Measurements from ENCODE around the gene IL3RA. TPM values are rescaled to one million over a fixed set of nuclear protein-coding genes. Genes with fewer than 3 reads are reported as not detected.

IL3RA gene
- total RNA-seq, 1 donor from 2014 or later, result 6.9 TPM

DNA sequence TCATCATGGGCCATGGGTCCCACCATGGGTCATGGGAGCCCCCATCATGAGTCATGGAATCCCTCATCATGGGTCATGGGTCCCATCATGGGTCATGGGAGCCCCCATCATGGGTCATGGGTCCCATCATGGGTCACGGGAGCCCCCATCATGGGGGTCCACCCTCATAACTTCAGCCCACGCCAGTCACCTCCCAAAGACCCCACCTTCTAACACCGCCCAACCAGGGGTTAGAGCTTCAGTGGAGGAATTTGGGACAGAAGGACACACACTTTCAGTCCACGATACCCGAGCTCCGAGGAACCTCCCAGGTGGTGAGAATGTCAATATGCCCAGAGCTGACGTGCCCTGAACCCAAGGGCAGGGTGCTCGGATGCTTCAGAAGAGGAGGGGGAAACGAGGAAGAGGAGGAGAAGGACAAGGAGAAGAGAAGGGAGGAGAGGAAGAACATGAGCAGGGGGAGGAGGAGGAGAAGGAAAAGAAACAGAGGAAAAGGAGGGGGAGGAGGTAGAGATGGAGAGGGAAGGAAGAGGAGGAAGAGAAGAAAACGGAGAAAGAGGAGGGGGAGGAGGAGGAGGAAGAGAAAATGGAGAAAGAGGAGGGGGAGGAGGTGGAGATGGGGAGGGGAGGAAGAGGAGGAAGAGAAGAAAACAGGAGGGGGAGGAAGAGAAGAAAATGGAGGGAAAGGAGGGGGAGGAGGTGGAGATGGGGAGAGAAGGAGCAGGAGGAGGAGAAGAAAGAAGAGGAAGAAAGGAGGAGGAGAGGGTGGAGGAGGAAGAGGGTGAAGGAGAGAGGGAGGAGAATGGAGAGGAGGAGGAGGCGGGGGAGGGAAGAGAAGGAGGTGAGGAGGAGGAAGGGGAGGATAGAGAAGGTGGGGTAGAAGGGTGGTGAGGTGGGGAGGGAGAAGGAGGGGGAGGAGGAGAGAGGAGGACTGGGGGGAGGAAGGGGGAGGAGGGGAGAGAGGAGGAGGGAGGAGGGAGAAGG, 17.7 kb downstream of the IL3RA start:
- Histone ChIP-seq H3K27ac (replicated peaks) (no peak overlapping the region), H3K27me3 (ENCODE audit: low read depth) (no peaks in the 10 kb centered on the region), H3K4me1 (no peaks in the 10 kb centered on the region), H3K9me3 (replicated peaks) (peaks cover 12% of the 10 kb centered on the region), H3K4me3 (no peak overlapping the region), H3K36me3 (peaks cover 32% of the 10 kb centered on the region)
- DNase-seq, result no peak
- TF ChIP-seq, protein P1, sequence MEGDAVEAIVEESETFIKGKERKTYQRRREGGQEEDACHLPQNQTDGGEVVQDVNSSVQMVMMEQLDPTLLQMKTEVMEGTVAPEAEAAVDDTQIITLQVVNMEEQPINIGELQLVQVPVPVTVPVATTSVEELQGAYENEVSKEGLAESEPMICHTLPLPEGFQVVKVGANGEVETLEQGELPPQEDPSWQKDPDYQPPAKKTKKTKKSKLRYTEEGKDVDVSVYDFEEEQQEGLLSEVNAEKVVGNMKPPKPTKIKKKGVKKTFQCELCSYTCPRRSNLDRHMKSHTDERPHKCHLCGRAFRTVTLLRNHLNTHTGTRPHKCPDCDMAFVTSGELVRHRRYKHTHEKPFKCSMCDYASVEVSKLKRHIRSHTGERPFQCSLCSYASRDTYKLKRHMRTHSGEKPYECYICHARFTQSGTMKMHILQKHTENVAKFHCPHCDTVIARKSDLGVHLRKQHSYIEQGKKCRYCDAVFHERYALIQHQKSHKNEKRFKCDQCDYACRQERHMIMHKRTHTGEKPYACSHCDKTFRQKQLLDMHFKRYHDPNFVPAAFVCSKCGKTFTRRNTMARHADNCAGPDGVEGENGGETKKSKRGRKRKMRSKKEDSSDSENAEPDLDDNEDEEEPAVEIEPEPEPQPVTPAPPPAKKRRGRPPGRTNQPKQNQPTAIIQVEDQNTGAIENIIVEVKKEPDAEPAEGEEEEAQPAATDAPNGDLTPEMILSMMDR (IDR thresholded peaks at IDR 0.05; ENCODE audit: borderline replicate concordance), result no peak
- intact Hi-C loops (cut with micrococcal nuclease), result no loop called here

DNA sequence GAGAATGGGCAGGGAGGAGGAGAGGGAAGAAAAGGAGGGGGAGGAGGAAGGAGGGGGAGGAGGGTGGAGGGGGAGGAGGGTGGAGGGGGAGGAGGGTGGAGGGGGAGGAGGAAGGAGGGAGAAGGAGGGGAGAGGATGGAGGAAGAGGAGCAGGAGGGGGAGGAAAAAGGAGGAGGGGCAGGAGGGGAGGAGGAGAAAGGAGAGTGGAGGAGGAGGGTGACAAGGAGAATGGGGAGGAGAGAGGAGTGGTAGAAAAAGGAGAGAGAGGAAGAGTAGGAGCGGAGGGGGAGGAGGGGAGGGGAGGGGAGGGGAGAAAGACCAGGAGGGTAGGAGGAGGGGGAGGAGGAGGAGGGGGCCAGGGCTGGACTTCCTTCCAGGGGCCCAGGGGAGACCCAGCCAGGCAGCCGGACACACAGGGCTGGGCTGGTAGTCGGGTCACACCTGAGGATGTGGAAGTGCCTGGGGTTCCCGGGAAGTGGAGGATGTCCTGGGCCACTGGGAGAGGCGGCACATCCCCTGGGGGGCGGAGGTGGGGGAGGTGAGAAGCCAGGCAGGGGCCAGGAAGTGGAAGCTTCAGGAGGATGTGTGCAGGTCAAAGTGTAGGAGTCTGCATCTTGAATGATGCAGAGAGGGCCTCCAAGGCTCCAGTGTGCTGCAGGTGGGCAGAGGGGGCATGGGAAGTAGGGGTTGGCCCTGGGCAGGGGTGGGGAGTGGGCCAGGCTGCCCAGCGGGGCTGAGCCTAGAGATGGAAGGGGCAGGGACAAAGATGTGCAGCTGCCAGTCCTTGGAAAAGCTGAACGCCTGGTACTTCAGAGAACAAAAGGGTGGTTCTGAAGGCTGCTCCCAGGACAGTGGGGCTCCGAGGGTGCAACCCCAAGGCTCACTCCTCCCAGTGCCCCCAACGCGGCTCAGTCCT, 18.8 kb downstream of the IL3RA start:
- intact Hi-C loops (cut with micrococcal nuclease), result no loop called here
- no peak overlapping the region for H3K4me3 ChIP-seq
- no peaks in the 10 kb centered on the region for H3K27me3 ChIP-seq (ENCODE audit: low read depth)
- TF ChIP-seq, protein P1 (IDR thresholded peaks at IDR 0.05; ENCODE audit: borderline replicate concordance), result no peak
- H3K9me3 ChIP-seq (replicated peaks), result peaks cover 12% of the 10 kb centered on the region
- H3K36me3 ChIP-seq, result peaks cover 37% of the 10 kb centered on the region
- H3K27ac ChIP-seq (replicated peaks), result peak overlapping the region; percentile 28
- H3K4me1 ChIP-seq, result no peaks in the 10 kb centered on the region
- no peak for DNase-seq

DNA sequence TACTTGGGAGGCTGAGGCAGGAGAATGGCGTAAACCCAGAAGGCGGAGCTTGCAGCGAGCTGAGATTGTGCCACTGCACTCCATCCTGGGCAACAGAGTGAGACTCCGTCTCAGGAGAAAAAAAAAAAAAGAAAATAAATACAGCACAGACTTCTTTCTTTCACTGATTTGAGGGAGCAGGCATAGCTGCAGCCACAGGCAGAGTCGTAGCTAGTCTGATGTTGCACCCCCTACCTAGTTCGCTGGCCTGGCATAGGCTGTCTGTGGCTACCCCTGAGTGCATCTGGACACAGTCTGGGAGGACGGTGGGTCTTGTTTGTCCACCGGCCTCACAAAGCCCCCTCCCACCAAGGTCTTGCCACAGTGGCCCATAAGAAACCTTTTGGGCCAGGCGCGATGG, 21.4 kb downstream of the IL3RA start:
- Histone ChIP-seq H3K36me3 (peaks cover 44% of the 10 kb centered on the region), H3K9me3 (replicated peaks) (peaks cover 12% of the 10 kb centered on the region), H3K27me3 (ENCODE audit: low read depth) (no peaks in the 10 kb centered on the region), H3K27ac (replicated peaks) (no peak overlapping the region), H3K4me3 (no peak overlapping the region), H3K4me1 (no peaks in the 10 kb centered on the region)
- TF ChIP-seq, protein P1 (IDR thresholded peaks at IDR 0.05; ENCODE audit: borderline replicate concordance), result no peak
- intact Hi-C loops (cut with micrococcal nuclease), result no loop called here
- no peak for DNase-seq

DNA sequence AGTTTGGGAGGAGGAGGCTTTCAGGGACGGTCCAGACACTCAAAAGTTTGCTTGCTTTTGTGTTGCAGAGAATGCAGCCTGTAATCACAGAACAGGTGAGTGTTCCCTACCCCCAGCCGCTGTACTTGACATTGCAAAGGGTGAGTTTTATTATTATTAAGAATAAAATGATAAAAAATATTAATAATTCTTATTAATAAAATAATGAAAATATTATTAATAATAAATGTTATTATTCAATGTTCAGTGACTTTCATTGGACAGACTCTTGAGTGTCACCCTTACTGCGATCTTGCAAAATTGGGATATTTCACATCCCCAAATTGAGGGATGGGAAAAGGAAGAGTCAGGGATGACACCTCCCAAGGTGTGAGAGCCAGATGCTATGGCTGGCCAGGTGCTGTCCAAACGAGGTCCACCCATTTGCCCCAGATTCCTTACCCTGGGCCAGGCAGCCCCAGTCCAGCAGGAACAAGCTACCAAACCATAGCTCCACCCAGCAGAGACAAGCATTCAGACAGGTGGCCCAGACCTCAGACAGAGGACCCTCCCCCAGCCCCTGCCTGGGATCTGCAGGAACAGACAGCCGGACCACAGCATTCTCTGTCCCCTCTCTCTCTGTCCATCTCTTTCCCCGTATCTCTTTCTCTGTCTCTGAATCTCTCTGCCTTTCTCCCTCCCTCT, 22.4 kb downstream of the IL3RA start:
- H3K9me3 ChIP-seq (replicated peaks), result peaks cover 12% of the 10 kb centered on the region
- intact Hi-C loops (cut with micrococcal nuclease), result no loop called here
- no peaks in the 10 kb centered on the region for H3K4me1 ChIP-seq
- H3K36me3 ChIP-seq, result peaks cover 53% of the 10 kb centered on the region
- no peak for DNase-seq
- no peak overlapping the region for H3K4me3 ChIP-seq
- no peaks in the 10 kb centered on the region for H3K27me3 ChIP-seq (ENCODE audit: low read depth)
- TF ChIP-seq, protein P1 (IDR thresholded peaks at IDR 0.05; ENCODE audit: borderline replicate concordance), result no peak
- no peak overlapping the region for H3K27ac ChIP-seq (replicated peaks)

DNA sequence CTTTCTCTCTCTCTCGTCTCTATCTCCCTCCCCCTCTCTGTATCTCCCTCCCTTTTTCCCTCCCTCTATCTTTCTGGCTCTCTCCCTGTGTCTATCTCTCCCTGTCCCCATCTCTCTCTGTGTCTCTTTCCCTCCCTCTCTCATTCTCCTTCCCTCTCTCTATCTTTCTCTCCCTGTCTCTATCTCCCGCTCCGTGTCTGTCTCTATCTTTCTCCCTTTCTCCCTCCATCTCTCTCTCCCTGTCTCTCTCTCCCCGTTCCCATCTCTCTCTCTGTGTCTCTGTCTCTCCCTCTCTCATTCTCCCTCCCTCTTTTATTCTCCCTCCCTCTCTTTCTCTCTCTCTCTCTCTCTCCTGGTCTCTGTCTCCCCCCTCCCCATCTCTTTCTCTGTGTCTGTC, 22.9 kb downstream of the IL3RA start:
- no peak overlapping the region for H3K4me3 ChIP-seq
- TF ChIP-seq, protein P1 (IDR thresholded peaks at IDR 0.05; ENCODE audit: borderline replicate concordance), result no peak

More for the DNA sequence above, 22.9 kb downstream of the IL3RA start:
- no peak overlapping the region for H3K27ac ChIP-seq (replicated peaks)
- peaks cover 12% of the 10 kb centered on the region for H3K9me3 ChIP-seq (replicated peaks)
- intact Hi-C loops (cut with micrococcal nuclease), result no loop called here
- H3K36me3 ChIP-seq, result peaks cover 58% of the 10 kb centered on the region
- no peak for DNase-seq
- no peaks in the 10 kb centered on the region for H3K27me3 ChIP-seq (ENCODE audit: low read depth)
- no peaks in the 10 kb centered on the region for H3K4me1 ChIP-seq
